HG03103 (cell line): Measurements from ENCODE around the gene DMRTA2.

Source experiments
- ATAC-seq: cut with Tn5 transposase; IDR thresholded peaks from one replicate; pipeline ENCODE4 v1.9.1; 2021; ENCODE audit warnings: low read depth; ENCODE audit not compliant: unreplicated experiment

DMRTA2 gene

GRCh38 chr1:50422946-50423669 lies at the start of gene DMRTA2:
DMRTA2 (minus strand) TSS chr1:50423443; CDS start chr1:50421536, 1,907 bp downstream.
- ATAC-seq, result no peak

GRCh38 chr1:50471967-50472366 lies 48.7 kb upstream of the DMRTA2 start:
- no peak for ATAC-seq

- ATAC-seq, result no peak
These were observed 39.7 kb upstream of the DMRTA2 start for GRCh38 chr1:50462964-50463363.

- no peak for ATAC-seq
These were observed 35.3 kb upstream of the DMRTA2 start for GRCh38 chr1:50458507-50458906.

- ATAC-seq, result no peak
These were observed 31.7 kb upstream of the DMRTA2 start for GRCh38 chr1:50454911-50455310.

- no peak for ATAC-seq
These were observed 30.0 kb upstream of the DMRTA2 start for GRCh38 chr1:50453266-50453665.

GRCh38 chr1:50452700-50453099 lies 29.5 kb upstream of the DMRTA2 start:
- no peak for ATAC-seq

GRCh38 chr1:50450861-50451653 lies 27.8 kb upstream of the DMRTA2 start:
- ATAC-seq, result no peak

GRCh38 chr1:50447961-50448360 lies 24.7 kb upstream of the DMRTA2 start:
- no peak for ATAC-seq

- ATAC-seq, result no peak
These were observed 17.9 kb upstream of the DMRTA2 start for GRCh38 chr1:50441183-50441582.

- no peak for ATAC-seq
These were observed 15.7 kb upstream of the DMRTA2 start for GRCh38 chr1:50438945-50439344.

- no peak for ATAC-seq
These were observed 13.2 kb upstream of the DMRTA2 start for GRCh38 chr1:50436489-50436888.

- no peak for ATAC-seq
These were observed 6.8 kb upstream of the DMRTA2 start for GRCh38 chr1:50430010-50430405.

GRCh38 chr1:50427818-50428779 lies 4.9 kb upstream of the DMRTA2 start:
- ATAC-seq, result no peak

GRCh38 chr1:50427086-50427817 lies 4.0 kb upstream of the DMRTA2 start:
- no peak for ATAC-seq

- no peak for ATAC-seq
These were observed 3.5 kb upstream of the DMRTA2 start for GRCh38 chr1:50426702-50427085.

- no peak for ATAC-seq
These were observed 3.0 kb upstream of the DMRTA2 start for GRCh38 chr1:50426108-50426700.

- no peak for ATAC-seq
These were observed 2.3 kb upstream of the DMRTA2 start for GRCh38 chr1:50425376-50426107.

- no peak for ATAC-seq
These were observed 1.7 kb upstream of the DMRTA2 start for GRCh38 chr1:50424884-50425375.
